GM19467 (cell line): ENCODE data around the gene DMRT1.

Source experiments
- ATAC-seq: cut with Tn5 transposase; IDR thresholded peaks from one replicate; pipeline ENCODE4 v1.9.1; 2021; ENCODE audit warnings: mild to moderate bottlenecking, moderate library complexity; ENCODE audit not compliant: unreplicated experiment

The DMRT1 gene

DNA sequence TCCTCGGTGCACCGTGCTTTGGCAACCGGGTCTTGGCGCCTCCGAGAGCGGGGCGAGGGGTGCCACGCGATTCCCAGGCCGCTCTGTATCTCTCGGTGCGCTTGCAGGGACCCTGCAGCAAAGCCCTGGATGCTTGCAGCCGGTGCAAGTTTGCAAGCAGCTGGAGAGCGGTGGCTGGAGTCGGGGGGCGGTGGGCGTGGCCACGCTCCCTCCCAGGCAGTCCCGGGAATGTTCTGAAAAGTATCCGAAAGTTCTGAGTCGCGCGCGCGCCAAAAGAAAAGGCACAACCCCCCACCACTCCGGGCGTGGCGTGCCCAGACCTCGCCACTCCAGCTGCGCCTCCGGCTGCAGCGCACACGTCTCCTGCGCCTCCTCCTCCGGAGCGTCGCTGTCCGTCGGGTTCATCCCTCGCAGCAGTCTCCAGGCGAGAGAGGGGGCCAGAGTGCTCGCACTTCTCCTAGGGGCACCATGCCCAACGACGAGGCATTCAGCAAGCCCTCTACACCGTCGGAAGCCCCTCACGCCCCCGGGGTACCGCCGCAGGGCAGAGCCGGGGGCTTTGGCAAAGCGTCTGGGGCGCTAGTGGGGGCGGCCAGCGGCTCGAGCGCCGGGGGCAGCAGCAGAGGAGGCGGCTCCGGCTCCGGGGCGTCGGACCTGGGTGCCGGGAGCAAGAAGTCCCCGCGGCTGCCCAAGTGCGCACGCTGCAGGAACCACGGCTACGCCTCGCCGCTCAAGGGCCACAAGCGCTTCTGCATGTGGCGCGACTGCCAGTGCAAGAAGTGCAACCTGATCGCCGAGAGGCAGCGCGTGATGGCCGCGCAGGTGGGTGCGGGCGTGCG is at the start of gene DMRT1:
TSS of gene DMRT1 (plus strand) at position 327 of the 839 bp plus-strand sequence. CDS start at position 469, 142 bp downstream.
- ATAC-seq, result no peak

DNA sequence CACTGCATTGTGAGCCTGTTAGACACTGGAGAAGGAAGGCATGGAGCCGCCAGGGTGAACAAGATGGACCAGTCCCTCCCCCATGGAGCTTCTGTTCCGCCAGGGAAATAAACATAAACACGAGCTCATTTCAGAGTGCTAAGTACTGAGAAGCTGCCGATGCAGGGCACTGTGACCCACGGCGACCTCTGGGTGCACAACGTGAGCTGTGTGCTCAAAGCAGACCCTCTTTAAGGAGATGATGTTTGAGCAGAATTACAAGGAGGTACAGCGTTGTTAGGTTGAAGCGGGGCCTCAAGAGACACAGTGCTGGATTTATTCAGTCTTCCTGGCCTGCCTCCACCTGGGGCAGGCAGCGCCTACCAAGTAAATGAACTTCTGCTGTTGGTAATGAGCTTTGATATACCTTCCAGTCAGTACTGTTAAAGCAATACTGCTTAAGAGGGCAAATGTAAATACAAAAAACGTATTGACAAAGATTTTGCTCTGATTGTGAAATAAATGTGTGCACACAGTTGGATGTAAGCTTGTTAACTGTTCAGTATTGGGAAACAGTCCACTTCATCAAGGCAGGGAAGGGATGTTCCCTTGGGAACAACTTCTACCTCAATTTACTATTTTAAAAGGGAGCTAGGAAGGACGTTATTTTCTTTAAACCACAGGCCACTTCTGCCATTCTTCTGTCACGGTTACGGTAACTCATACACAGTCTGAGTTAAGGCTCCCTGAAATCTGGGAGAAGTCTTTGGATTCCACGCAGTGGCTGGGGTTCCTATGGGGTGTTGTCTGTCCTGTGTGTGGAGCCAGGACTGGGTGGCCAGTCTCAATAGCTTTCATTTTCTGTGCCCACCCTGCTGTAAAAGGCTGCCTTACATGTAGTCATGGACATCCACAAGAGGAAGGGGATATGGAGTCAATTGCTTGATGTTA is 48.9 kb upstream of the DMRT1 start:
- ATAC-seq, result no peak

DNA sequence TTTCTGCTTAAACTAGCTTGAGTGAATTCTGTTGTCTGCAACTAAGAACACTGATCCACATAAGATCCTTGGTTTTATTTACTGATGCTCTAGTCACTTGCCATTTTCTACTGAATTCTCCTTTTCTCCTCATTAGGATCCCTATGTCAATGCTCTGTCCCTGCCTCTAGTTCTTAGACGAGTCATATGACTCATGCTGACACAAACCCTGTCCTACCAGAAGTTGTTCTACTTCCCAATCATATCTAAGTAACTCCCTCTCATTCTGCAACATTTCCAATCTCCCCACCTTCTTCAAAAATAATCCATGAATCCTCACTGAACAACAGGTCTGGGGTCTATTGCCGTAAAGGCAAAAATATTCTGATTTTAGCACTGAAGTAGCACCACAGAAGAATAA is 47.1 kb upstream of the DMRT1 start:
- no peak for ATAC-seq

DNA sequence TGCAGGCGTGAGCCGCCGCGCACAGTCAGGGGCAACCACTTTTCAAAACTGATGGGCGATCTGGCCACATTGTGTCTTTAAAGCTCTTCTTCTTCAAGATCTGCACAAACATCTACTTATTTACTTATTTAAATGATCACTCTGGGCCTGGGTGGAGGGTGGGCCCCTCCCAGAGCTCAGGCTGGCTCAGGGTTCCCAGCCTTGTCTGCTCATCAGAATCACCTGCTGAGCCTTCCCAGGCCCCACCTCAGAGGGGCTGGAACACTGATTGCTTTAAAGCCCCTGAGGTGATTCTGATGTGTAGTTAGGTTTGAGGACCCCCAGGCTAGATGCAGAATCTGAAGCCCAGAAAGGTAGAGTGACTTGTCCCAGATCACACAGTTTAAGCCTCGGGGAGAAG is 45.6 kb upstream of the DMRT1 start:
- no peak for ATAC-seq

DNA sequence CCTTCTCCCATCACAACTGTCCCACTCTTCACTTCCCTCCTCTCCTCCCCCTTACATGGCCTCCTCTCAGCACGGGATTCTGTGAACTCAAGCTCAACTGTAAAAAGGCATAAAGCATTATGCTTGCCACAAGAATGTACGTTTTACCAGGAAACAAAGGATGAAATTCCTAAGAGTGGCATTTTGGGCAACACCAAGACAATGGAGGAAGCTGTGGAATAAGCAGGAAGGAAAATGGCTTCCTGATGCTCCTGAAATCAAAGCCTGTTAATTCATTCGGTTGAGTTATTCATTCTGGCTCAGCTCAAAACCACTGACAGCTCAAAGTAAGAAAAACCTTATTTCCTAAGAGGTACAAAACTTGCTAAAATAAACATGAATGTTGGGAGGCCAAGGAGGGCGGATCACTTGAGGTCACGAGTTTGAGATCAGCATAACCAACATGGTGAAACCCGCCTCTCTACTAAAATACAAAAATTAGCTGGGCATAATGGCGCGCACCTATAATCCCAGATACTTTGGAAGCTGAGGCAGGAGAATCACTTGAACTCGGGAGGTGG is 40.8 kb upstream of the DMRT1 start:
- no peak for ATAC-seq

DNA sequence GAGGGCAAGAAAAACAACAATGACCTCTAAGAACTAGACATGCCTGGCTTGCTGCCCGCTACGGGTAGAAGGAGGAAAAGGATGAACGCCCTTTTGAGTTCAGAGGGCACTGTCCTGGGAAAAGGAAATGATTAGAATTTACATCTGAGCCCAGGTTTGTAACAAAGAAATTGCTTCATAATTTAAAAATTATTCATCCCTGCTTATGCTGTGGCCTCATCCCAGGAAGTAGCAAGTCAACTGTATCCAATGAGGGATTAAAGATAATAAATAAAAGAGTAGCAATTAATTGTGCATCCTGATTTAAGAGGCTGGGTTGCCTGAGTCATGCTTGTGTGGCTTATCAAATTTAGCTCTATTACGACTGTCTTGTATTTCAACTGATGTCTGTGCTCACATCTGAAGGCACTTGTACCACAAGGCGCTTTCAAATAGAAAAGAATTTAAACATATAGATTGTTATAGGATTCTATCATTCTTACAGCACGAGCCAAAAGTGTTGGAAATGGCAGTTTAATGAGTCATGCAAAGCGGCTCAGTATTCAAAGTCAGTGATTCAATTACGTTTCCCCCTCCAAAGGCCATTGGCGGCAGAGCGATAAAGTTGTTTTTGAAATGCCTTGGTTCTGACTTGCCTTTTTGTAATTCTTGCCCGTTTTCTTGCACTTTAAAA is 40.0 kb upstream of the DMRT1 start:
- ATAC-seq, result no peak

DNA sequence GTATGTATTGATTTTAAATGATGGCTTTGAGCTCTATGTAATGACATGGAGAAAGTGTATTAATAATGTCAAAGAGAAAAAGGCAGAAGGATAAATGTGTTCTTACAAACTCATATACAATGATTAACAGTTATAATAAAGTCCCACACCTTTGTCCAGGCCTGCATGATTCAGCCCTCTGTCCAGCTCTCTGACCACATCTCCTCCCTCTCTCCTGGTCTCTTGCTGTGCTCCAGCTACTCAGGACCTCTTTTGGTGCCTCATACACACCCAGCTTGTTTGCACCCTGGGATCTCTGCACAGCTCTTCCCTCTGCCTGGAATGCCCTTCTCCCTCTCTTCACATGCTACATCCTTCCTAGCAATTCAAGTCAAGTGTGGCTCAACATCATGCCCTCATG is 37.5 kb upstream of the DMRT1 start:
- ATAC-seq, result no peak

DNA sequence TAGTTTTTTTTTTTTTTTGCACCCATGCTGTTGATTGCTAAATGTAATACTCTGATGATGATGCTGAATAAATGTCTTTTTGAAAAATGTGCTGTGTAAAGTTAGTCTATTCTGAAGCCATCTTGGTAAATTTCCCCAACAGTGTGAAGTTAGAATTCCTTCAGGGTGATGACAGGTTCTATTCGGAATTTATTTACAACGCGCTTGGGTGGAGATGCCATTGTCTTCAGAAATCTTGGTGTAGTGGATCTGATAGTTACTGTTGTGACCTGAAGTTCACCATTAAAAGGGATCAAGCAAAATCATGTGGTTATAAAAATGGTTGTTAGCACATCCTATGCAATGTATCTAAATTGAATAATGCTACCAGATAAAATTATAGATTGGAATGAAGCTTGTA is 36.3 kb upstream of the DMRT1 start:
- ATAC-seq, result no peak

DNA sequence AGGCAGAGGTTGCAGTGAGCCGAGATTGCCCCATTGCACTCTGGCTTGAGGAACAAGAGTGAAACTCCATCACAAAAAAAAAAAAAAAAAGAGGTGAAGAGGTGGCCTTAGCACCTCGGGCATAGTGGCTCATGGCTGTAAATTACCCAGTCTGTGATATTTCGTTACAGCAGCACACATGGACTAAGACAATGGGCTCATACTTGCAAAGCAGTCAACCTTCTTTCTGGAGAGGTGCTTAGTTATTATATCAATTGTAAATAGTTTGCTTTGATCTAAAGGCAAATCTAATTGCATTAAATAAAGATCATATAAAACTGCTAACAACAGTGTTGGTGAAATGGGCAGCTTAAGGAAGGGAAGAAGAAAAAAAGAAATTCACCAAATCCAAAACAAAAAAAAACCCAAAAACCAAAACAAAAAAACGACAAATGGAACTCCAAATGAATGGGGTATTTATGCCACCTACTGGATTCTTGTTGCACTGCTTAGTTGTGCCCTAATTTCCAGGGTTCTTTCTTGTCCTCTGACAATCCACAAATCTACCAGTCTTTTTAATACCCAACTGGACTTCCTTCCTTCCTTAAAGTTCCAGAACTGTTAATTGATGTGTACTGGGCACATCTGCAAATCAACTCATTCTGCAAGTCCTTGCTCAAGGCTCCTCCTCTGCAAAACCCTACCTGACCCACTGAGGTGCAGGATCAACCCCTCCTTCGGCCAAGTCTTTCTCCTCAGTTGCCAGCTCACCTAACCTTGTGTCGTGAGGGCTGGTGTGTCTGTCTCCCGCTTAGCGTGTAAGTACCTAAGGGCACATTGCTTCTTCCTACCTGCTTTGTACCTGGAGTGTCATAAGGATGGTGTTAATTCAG is 35.0 kb upstream of the DMRT1 start:
- no peak for ATAC-seq

DNA sequence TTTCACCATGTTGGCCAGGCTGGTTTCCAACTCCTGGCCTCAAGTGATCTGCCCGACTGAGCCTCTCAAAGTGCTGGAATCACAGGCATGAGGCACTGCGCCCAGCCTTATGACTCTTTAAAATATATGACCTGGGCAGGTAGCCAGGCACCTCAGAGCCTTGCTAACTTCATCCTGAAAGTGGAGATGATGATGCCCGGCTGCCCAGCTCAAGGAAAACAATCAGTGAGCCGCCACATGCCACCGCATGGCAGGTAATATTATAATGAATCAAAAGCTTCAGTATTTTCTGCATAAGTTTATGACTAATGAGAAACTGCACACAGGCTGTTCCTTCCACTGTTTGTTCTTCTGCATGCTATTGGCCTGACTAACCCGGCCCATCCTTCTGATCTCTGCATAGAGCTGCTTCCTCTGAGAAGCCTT is 30.4 kb upstream of the DMRT1 start:
- ATAC-seq, result no peak

DNA sequence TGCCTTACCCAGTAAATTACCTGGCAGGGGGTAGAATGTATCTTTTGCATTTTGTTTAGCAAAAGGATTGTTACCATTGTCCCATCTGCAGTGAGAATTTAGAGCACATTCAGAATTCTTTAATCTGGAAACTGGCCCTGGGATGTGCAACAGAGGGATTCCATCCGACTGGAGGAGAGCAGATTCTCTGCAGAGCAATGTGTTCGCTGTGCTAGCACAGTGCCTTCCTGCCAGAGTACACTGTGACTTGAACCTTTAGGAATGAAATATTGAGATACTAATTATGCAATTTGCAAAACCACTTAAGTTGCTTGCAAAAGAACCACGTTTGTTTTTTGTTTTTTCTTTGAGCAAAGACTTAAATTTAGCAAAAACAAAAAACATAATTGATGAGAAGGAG is 22.5 kb upstream of the DMRT1 start:
- no peak for ATAC-seq

DNA sequence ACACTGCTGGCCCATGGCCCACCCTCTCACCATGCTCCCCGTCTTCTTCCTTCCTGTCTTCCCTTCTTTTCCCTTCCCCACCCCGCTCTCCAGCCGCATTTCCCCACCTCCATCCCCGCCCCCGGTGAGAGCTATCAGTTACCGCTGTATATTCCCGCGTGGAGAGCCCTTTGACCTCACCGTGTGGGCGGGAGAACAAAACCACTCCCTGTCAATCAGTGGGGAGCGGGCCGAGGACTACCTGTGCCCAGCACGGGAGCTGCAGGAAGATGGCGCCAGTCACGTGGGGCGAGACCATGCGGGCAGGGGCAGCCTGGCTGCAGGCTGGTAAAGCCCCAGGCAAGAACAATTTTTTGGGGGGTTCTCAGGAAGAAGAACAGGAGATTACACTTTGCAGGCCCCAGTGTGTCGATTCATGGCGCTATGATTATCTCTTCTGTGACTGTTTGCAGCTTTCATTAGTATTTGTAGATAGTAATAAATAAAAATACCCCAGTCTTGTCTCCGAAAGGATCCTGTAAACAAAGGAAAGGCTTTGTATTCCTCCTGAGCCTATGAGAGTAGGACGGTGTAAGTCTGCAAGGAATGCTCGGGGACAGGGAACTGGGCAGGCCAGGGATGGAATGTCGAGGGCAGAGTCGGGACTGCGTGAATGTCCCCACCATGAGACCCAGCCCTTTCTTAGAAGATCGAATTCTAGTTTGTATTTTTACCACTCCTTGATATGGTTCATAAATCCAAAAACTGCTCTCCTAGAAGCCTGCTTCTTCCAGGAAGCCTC is 14.8 kb upstream of the DMRT1 start:
- ATAC-seq, result no peak

DNA sequence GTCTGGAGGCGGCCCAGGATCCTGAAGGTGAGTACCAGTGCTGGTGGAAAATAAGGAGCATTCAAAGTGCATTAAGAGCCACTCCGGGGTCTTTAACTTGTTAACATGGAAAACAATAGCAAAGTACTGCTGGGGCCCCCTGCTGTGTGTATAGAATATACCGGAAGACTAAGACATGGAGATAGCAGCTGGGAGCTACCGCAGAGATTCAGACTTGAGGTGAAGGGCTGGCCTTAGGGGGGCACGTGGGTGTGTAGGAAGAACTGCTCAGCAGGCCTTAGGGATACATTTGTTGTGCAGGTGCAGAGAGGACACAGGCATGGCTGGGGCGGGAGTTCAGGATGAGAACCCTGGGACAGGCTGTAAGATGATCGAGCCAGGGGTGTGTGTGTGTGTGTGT is 1.2 kb upstream of the DMRT1 start:
- ATAC-seq, result no peak

DNA sequence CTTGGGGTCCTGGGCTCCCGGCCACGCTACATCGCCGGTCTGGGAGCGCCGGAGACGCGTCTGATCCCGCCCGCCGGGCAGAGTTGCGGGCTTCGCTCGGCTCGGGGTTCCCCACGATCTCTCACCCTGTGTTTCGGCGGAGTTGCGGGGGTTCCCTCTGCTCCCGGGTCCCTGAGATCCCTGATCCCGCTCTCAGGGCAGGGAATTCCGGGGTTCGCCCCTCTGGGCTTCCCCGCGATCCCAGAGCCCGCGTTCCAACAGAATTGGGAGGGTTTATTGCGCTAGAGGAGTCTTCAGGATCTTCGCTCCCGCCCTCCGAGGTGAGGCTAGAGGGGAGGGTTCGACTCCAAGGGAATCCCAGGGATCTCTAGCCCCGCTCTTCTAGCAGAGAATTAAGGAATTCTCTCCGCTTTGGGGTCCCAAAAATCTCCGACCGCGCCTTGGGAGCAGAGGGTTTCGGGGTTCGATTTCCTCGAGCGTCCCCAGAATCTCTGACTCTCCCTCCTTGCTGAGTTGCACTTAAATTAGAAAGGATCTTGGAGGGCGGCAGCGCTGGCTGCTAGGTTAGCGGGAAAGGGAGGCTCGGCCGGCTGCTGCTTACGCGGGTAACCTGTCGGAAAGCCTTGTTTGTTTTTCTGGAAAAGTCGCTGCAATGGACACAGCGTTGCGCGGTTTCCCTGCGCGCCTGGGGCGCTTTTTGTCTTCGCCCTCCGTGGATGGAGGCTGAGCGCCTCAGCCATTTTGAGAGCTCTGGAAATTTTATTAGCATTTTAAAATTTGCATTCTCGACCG is 1.3 kb downstream of the DMRT1 start:
- no peak for ATAC-seq

DNA sequence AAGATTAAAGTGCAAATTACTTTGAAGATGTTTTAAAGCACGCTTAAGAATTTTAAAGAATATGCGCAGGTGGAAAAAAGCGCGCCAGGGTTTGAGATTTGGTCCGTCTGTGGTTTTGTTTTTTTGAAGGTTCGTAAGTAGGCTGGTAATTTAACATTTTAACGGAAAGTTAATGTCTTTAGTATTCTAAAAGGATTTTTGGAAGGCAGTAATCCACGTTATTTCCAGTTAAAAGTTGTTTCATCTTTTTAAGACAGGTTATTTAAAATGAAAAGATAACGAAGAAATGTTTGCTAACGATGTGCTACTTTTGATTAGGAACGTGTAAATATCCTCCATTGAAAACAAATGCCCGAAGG is 1.9 kb downstream of the DMRT1 start:
- no peak for ATAC-seq

DNA sequence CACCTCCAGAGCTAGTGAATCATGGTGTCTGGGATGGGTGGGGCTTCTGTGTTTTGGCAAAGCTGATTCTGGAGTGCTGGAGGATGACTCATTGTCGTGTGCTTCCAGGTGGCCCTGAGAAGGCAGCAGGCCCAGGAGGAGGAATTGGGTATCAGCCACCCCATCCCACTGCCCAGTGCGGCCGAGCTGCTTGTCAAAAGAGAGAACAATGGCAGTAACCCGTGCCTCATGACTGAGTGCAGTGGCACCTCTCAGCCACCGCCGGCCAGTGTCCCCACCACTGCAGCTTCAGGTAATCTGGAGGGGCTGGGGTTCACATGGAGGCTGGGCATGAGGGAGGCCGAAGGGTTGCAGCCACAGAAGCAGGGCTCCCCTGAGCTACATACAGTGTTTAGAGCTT is 5.4 kb downstream of the DMRT1 start:
- no peak for ATAC-seq

DNA sequence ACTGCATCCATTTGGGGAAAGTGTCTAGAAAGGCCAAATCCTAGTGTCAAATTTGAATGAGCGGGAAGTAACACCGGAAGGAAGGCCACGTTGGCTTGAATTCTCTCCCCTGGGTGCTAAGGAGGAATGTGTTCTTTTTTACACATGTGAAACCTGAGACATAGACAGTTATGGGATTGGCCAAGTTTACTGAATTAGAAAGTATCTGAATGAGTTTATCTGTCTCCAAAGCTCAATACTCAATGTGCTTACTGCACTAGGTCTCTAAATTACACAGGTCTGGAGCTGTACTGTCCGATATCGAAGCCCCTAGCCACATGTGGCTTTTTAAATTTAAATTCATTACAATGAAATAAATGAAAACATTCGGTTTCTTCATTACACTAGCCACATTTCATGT is 6.0 kb downstream of the DMRT1 start:
- no peak for ATAC-seq

DNA sequence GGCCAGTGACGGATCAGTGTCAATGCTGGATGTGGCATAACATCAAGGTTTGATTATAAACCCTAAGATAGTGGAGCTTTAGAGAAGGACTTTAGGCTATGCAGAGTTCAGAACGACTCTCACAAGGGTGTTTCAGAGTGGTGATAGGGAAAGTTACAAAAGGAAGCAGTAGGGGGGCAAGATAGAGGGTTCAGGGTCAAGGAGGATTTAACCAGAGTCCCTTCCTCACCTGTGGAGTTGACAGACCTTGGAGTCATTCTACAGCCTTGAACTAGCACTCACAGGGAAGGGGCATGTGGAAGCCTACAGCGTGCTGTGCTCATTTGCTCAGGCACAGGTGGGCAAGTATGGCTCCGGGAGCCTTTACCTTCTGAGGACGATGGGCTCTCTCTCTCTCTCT is 7.9 kb downstream of the DMRT1 start:
- no peak for ATAC-seq

DNA sequence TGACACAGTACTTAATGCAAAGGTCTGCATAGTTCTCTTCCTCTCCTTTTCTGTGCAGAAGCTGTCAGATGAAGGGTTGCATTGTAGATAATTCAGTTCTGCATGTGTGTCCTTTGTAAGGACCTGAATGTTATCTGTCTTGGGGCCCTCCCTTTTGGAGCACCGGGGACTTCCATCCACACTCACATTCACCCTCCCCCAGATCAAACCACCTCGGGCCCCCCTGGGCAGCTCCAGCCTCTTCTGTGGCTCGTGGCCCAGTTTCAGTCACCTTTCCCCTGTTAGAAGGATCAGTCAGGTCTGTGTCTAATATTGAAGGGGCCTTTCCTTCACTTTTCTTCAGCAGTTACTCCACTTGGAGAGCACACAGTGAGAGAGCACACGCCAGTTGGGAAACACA is 11.0 kb downstream of the DMRT1 start:
- ATAC-seq, result no peak
